ENCODE results near the gene IQCB1.
"Not testable (repeated sequence)": the region's sequence is repeated elsewhere in the genome, so short reads cannot be mapped to it uniquely, and the experiment has no call there.

The IQCB1 gene

DNA sequence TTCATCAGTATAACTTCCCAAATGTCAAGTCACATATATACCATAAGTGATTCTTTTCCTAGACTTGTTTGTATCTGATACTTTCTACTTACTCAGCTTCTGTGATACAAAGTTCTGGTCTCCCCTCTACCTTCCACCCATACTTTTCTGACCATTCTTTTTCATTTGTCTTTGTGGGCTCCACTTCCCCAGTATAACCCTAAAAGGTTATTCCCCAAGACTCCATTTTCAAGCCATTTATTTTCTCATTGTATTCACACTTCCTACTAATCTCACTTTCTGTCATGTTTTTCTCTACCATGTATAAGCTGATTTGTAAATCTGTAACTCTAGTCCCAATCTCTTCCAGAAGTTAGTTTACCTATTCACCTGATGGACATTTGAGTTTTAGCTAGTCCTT lies 34.0 kb downstream of the IQCB1 start:
- no peak for DNase-seq

GRCh38 chr3:121796970-121797369 lies 37.9 kb downstream of the IQCB1 start:
- no peak for DNase-seq

DNA sequence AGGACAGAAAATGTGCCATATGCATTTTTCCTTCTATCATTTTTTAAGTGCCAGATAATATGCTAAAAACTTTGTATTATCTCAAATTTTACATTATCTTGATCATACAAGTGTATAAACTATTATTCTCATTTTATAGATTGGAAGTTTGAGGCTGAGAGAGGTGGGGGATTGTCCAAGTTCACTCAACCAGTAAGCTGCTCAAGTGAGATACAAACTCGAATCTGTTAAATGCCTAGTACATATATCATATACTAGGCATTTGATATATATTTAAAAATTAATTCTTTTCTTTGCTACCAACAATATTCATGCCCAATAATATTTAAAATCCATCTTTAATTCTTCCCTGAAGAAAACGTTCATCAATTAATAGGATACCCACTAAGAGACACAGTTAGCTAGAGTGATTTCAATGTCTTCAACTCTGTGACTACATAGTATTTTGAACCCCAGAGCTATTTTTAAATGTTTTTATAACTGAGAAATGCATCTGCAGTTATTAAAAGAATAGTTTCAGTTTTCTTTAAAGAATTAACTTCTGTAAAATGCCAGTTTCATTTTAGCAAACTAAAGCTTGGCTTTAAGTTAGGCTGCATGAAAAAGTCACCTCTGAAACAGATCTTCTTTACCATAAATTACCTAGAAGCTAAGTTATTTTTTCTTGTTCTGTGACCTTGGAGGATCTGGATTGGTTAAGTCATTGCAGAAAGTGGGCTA lies 40.4 kb downstream of the IQCB1 start:
- DNase-seq: no peak

DNA sequence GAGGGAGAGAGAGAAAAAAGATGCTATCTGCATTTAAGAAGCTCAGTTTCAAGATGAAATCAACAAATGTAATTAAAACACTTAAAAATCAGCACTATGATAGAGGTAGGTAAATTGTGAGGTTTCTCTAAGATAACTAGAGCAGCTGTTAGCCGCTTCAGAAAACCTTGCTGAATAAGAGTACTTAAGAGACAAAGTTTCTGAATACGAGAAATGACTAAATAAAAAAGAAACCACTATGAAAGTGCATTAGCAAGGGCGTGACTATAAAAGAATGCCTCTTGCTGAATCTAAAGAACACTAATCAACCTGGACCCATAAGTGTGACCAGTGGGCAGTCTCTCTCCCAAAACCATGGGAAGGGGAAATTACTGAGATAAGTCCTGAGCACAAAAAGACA lies 41.8 kb downstream of the IQCB1 start:
- DNase-seq: no peak

DNA sequence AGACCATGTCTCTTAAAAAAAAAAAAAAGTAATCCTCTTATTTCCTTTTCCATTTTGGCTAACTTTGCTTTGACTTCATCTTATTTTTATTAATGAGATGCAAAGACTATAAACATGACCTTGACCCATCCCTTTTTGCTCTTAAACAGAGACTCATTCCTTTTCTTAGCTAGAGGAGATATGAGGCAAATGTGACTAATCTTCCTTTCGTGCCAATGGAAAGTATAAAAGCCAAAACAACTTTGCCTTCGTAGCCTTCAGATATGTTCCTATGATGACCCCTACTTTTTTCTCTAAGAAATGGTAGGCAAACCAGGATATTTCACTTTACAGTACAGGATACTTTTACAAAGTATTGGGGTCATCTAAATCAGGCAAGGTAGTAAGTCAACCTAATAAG lies 48.4 kb downstream of the IQCB1 start:
- DNase-seq: no peak

GRCh38 chr3:121782784-121783183 lies 52.1 kb downstream of the IQCB1 start:
- DNase-seq: not testable (repeated sequence)

- DNase-seq: no peak
These were observed 53.2 kb downstream of the IQCB1 start for GRCh38 chr3:121781611-121782010.

- not testable (repeated sequence) for DNase-seq
These were observed 59.8 kb downstream of the IQCB1 start for GRCh38 chr3:121775095-121775494.

- no peak for DNase-seq
These were observed 65.6 kb downstream of the IQCB1 start for GRCh38 chr3:121769246-121769645.

GRCh38 chr3:121768452-121768851 lies 66.4 kb downstream of the IQCB1 start:
- DNase-seq: no peak

DNA sequence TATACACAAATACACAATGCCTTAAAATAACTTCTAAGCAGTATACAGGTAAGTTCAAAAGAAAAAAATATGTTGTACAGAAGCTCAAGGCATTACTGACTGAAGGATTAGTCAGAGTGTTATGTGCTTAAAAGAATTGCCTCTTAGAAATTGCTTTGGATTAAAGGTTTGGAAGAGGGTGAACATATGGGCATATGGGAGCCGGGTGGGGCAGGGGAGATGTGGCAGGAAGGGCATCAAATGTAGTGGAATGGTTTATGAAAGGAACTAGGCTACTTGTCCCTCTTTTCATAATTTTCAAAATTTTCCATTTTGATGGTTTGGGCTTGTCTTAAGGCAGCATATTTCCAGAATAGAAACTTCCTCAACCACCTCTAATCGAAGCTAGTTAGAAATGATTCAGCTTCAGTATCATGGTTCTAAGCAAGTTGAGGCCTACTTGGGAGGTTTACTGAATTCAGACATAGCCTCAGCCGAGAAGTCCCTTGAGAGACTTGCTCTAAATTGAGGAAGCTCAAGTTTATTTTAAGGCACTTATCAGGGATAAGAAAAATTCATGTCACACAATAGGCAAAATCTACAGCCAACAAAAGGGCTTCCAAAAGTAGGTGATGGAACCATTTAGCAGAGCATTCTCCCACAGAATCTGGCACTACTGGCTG lies 75.2 kb downstream of the IQCB1 start:
- no peak for DNase-seq

GRCh38 chr3:121758727-121759450 lies 76.0 kb downstream of the IQCB1 start:
- DNase-seq: no peak

DNA sequence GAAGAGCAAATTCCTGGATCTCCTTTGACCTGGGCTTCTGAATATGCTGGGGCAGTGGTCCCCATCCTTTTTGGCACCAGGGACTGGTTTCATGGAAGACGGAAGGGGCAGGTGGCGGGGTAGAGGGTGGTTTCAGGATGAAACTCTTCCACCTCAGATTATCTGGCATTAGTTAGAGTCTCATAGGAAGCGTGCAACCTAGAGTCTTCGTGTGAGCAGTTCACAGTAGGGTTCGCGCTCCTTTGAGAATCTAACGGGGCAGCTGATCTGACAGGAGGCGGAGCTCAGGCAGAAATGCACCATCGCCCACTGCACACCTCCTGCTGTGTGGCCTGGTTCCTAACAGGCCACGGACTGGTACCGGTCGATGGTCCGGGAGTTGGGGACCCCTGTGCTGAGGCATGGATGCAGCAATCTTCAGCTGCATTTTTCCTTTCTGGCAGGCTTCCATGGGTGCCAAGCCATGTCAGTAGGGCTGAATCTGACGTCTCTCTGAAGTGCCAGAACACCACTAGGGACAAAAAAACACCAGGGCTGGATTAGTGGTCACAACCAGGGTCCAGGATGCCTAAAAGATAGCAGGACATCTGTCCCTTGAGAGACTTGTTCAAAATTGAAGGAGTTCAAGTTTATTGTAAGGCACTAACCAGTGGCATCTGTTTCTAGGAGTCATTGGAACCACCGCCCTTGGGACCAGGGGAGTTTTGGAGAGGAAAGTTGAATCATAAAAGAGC lies 76.9 kb downstream of the IQCB1 start:
- DNase-seq: no peak

GRCh38 chr3:121757087-121757811 lies 77.6 kb downstream of the IQCB1 start:
- DNase-seq: peak; percentile 36

DNA sequence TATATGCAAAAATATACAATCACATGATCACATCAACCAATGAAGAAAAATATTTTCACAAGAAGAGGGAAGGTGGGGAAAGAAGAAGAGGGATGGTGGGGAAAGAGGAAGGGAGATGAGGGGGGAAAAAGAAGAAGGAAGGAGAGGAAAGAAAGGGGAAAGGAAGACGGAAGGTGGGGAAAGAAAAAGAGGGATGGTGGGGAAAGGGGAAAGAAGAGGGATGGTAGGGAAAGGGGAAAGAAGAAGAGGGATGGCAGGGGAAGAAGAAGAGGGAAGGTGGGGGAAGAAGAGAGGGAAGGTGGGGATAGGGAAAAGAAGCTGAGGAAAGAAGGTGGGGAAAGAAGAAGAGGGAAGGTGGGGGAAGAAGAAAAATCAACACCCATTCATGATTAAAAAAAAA lies 82.1 kb downstream of the IQCB1 start:
- no peak for DNase-seq

- no peak for DNase-seq
These were observed 82.6 kb downstream of the IQCB1 start for GRCh38 chr3:121752261-121752660.

GRCh38 chr3:121750087-121750415 lies 84.8 kb downstream of the IQCB1 start:
- no peak for DNase-seq

GRCh38 chr3:121749276-121750086 lies 85.4 kb downstream of the IQCB1 start, which contains the start of gene GOLGB1:
TSS of gene GOLGB1 (minus strand) at chr3:121749741. CDS start at chr3:121730971, 18,770 bp downstream.
- peak; percentile 99 for DNase-seq

DNA sequence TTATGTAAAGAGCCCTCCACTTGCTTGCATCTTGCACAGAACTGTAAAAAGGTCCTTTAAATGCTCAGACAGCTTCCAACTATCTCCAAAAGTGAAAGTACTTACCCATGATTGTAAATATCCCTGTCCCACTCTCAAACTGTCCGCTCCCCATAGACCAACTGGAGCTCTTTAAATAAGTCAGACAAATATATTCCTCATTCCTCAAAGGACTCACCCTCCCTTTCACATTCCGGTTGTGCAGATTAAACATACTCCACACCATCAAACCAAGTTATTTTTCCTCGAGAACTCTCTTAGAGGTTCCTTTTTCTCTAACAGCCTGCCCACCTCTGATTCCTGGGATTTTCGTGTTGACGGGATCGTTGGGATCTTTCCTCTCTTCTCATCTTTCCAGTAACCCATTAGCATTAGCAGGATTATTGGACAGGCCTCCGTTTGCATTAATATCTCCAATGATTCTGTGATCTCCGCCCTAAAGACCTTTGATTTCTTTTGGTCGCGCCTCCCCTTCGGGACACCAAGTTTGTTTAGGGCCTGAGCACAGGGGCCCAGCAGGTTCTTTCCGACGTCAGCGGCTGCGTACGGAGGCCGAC lies 86.1 kb downstream of the IQCB1 start:
- no peak for DNase-seq

DNA sequence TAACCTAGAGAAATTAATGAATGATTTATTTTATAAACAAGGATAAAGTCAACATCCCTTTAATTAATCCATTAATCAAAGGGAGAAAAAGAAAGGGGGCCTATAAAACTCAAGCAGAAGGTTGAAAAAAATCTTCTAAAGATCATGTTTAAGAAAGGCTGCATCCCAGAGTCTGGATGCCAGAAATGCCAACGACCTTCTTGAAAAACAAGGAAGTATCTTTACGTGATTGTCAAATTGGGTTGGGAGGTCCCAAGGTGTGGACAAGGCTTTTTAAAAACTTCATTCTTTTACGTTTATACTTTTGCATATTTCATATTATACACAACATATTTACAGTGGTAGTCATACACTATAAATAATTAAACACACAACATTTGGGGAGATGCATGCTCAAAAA lies 86.9 kb downstream of the IQCB1 start:
- DNase-seq: no peak

DNA sequence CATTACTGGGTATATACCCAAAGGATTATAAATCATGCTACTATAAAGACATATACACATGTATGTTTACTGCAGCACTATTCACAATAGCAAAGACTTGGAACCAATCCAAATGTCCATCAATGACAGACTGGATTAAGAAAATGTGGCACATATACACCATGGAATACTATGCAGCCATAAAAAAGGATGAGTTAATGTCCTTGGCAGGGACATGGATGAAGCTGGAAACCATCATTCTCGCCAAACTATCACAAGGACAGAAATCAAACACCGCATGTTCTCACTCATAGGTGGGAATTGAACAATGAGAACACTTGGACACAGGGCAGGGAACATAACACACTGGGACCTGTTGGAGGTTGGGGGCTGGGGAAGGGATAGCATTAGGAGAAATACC lies 91.8 kb downstream of the IQCB1 start:
- not testable (repeated sequence) for DNase-seq
